ENCODE data around the gene PAPOLB. TPM values are rescaled to one million over a fixed set of nuclear protein-coding genes. Genes with fewer than 3 reads are reported as not detected.

The PAPOLB gene
- total RNA-seq, 2 experiments from 2014 or later = not detected

DNA sequence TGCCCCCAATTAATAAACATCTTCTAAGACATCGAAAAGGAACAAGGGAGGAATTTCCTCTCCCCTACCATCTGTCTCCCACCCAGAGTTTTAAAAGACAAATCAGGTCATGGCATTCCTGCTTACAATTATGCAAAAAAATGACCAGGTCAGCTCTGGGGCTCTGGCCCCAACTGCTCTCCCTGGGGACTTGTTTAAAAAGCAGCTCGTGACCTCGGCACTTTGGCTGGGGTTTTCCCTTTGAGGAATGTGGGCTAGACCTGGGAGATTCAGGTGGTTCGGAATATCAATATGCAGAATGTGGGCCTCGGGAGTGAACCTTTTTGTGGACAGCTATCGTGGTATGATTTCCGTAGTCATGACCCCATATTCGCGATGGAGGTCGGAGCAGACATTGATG lies 22.3 kb upstream of the PAPOLB start:
- H3K4me3 Mint-ChIP-seq = no peak overlapping the region
- H3K9me3 Mint-ChIP-seq = no peaks in the 10 kb centered on the region
- H3K4me1 Mint-ChIP-seq = peaks cover 4% of the 10 kb centered on the region
- H3K27me3 Mint-ChIP-seq = peaks cover 34% of the 10 kb centered on the region
- ATAC-seq (ENCODE audit: low read depth) (no peak), DNase-seq (no peak)
- H3K27ac Mint-ChIP-seq = no peak overlapping the region
- POLR2A ChIA-PET = interaction anchor here (1.3 kb wide), 1 partner anchor 109 kb away, joined by 4 read pairs; the partner anchor contains the start of gene AP5Z1
- no peaks in the 10 kb centered on the region for H3K36me3 Mint-ChIP-seq

DNA sequence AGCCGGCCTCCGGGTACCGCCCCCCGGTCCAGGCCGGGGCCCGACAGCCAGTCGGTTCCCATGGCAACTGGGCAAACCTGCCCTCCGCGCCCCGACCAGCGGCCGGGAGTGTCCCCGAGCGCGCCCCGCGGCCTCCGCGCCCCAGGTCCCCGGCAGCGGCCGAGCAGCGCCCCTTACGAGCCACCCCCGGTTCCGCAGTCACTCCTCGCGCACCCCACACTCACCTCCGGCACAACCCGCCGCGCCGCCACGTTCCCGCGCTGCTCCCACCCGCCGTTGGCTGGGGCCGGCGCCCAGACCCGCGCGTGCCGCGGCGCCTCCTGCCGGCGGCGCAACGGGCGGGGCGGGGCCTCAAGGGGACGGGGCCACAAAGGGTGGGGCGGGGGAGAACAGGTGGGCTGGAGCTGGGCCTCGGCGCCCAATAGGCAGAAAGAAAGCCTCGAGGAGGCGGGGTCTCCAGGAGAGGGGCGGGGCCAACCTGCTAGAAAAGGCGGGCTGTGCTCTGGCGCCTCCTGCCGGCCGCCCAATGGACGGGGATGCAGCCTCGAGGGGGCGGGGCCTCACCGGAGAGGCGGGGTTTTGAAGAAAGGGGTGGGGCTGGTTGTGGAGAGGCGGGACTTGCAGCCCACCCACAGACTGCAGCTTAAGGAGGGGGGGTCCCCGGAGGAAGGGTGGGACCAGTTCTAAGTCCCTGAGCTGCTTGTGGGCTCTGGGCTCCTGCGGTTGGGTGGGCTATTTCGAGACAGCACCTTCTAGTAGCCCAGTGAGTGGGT lies 21.7 kb upstream of the PAPOLB start, which contains the start of gene RADIL:
RADIL (minus strand) TSS at position 345 of the 773 bp plus-strand sequence. CDS start 5,577 bp downstream, outside the sequence.
- Mint-ChIP-seq H3K36me3 (no peaks in the 10 kb centered on the region), H3K27me3 (peaks cover 34% of the 10 kb centered on the region), H3K9me3 (no peaks in the 10 kb centered on the region), H3K4me3 (peak within 1 kb of the TSS; percentile 52), H3K4me1 (peaks cover 4% of the 10 kb centered on the region), H3K27ac (no peak within 1 kb of the TSS)
- POLR2A ChIA-PET = interaction anchor here (1.3 kb wide), 1 partner anchor 108 kb away, joined by 4 read pairs; the partner anchor contains the start of gene AP5Z1
- ATAC-seq (ENCODE audit: low read depth) (peak; percentile 96), DNase-seq (peak; percentile 95)

DNA sequence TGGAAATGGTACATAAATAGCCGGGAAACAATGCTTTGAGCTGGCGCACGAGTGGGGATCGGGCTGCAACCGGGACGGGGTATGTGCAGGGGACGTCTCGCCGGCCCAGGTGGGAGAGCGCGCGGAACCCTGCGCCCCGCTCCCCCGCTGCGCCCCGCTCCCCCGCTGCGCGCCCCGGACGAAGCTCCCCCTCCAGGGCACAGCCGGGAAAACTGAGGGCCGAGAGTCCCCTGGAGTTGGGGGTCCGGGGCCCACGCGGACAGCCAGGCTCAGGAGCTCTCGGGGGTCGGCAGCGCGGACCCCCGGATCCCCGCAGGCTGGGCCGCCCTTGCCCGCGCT lies 21.2 kb upstream of the PAPOLB start:
- H3K9me3 Mint-ChIP-seq = no peaks in the 10 kb centered on the region
- H3K36me3 Mint-ChIP-seq = no peaks in the 10 kb centered on the region
- POLR2A ChIA-PET = interaction anchor here (1.3 kb wide), 1 partner anchor 108 kb away, joined by 4 read pairs; the partner anchor contains the start of gene AP5Z1
- ATAC-seq (ENCODE audit: low read depth) = no peak
- H3K4me3 Mint-ChIP-seq = peak overlapping the region; percentile 52
- H3K27ac Mint-ChIP-seq = no peak overlapping the region
- DNase-seq = no peak
- peaks cover 4% of the 10 kb centered on the region for H3K4me1 Mint-ChIP-seq
- H3K27me3 Mint-ChIP-seq = peaks cover 34% of the 10 kb centered on the region

DNA sequence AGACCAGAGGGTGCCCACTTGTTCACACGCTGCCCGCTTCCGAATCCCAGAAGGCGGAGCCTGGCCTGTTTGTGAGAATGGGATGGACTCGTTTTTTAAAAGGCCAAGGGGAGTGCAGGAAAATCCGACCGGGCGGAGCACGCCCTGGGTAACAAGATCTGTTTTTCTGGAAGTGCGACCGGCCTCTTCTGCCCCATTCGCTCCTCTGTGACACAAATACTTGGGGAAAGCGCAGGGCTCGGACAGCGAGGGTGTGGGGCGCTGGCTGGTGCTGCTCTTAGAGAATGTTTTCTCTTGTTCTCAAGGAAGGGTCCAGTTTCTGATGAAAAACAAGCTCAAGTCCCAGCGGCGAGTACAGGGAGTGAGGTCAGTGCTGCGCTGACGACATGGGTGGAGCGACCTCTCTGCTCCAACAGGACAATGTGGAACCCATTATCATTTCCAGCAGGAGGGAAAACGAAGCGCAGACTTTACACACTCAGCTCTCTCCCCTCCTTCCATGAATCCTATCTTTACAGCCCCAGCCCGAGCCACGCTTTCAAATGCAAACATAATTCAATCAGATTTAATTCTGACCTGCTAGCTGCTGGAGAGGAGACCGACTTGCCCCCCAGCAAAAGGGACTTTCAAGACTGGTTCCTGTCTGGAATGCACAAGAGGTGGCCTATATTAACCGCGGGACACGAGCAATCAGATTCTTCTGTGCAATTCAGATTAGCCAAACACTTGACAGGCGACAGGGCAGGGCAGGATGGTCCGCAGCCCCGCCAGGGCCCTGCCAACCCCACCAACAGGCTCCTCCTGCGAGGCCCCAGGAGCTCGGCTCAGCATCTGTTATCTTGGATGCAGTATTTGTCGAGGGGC lies 20.6 kb upstream of the PAPOLB start:
- no peak overlapping the region for H3K27ac Mint-ChIP-seq
- no peaks in the 10 kb centered on the region for H3K9me3 Mint-ChIP-seq
- POLR2A ChIA-PET = interaction anchor here (1.3 kb wide), 1 partner anchor 107 kb away, joined by 4 read pairs; the partner anchor contains the start of gene AP5Z1
- ATAC-seq (ENCODE audit: low read depth) (no peak), DNase-seq (no peak)
- peaks cover 4% of the 10 kb centered on the region for H3K4me1 Mint-ChIP-seq
- peak overlapping the region; percentile 52 for H3K4me3 Mint-ChIP-seq
- no peaks in the 10 kb centered on the region for H3K36me3 Mint-ChIP-seq
- H3K27me3 Mint-ChIP-seq = peaks cover 34% of the 10 kb centered on the region

DNA sequence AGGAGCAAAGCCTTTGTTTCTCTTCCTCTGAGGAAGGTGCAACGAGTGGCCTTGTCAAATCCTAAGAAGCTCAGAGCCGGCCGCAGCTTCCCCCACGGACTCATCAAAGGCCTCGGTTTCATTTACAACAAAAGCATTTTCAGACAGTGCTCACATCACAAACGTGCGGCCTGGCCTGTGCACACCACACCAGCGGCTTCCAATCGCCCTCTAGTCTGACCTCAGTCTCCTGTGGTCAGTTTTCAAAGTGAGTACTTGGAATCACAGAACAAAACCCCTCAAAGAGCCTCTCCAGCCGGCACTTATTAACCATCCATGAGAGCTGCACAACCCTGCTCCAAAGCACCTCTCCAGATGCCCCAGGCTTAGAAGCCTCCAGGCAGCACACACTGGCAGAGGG lies 18.4 kb upstream of the PAPOLB start:
- H3K27me3 Mint-ChIP-seq = peaks cover 34% of the 10 kb centered on the region
- POLR2A ChIA-PET = no interaction called here
- no peak for ATAC-seq (ENCODE audit: low read depth)
- no peaks in the 10 kb centered on the region for H3K9me3 Mint-ChIP-seq
- H3K4me1 Mint-ChIP-seq = peaks cover 4% of the 10 kb centered on the region
- no peak overlapping the region for H3K4me3 Mint-ChIP-seq
- no peak for DNase-seq
- no peaks in the 10 kb centered on the region for H3K36me3 Mint-ChIP-seq
- H3K27ac Mint-ChIP-seq = no peak overlapping the region

DNA sequence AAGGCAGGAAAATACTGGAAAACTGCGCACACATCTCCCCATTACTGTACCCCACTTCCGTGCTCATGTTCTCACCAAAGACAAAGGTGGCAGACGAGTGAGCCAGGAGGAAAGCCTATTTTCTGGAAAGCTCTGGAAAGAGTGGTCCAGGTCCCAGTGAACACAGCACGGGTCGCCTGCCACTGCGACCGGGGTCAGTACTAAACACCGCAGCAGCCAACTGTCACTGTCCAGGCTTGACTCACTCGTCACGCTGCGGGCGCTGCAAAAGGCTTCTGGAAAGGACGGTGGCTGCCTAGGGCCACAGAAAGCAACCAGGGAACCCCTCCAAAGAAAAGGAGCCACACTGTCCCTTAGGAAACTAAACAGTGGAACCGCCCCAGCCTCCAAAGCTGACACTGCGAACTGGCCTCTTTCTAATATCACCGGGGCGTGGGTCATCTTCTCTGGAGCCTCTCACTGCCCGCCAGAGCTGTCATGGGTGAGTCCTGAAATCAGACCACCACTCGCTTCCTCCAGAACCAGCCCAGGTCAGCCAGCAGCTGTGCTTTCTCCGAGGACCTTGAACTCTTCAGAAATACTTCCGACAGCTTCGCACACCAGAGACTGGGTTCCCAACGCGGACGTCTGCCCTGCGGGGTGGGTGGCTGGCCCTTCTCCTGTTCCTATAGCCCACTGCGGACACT lies 17.7 kb upstream of the PAPOLB start:
- H3K4me1 Mint-ChIP-seq = peaks cover 4% of the 10 kb centered on the region

DNA sequence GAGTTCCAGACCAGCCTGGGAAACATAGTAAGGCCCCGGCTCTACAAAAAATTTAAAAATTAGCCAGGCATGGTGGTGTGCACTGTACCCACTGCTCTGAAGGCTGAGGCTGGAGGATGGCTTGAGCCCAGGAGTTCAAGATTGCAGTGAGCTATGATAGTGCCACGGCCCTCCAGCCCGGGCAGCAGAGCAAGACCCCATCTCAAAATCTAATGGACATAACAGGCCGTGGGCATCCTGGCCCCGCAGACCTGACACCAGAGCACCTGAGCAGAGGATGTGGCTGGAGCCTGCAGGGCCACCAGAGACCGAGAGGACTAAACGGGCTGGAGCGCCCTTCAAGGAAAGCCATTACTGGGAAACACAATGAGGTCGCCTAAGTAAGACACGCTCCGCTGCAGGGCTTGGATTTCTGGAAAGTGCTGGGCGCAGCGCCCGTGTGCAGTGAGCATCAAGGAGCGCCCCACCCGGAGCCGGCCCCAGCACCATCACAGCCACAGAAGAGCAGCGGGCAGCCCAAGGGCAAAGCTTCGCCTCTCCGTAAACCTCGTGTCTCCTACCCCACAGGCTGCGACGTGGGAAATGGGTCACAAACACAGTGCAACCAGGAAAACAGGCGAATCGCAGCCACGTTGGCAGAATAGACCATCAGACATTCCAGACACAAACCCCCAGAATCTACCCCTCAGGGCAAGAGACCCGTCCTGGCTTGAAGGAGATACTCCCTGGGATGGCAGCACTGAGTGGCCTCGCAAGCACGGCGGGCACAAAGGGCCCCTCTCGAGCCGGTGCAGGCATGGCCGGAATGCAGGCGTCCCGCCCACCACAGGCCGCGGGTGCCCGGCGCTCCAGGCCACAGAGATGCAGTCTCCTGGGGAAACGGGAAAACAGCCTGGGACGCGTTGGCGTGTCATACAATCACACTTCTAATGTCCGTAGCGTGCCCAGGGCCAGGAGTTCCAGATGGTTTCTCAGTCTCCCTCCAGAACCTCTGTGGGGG lies 16.8 kb upstream of the PAPOLB start:
- no peak overlapping the region for H3K27ac Mint-ChIP-seq
- no peak overlapping the region for H3K4me3 Mint-ChIP-seq
- peaks cover 28% of the 10 kb centered on the region for H3K27me3 Mint-ChIP-seq
- POLR2A ChIA-PET = no interaction called here
- no peak for DNase-seq
- peaks cover 4% of the 10 kb centered on the region for H3K4me1 Mint-ChIP-seq
- no peaks in the 10 kb centered on the region for H3K36me3 Mint-ChIP-seq
- no peak for ATAC-seq (ENCODE audit: low read depth)
- H3K9me3 Mint-ChIP-seq = no peaks in the 10 kb centered on the region

More for the DNA sequence above, 17.7 kb upstream of the PAPOLB start:
- Mint-ChIP-seq H3K27ac (no peak overlapping the region), H3K9me3 (no peaks in the 10 kb centered on the region), H3K36me3 (no peaks in the 10 kb centered on the region), H3K27me3 (peaks cover 34% of the 10 kb centered on the region), H3K4me3 (no peak overlapping the region)
- POLR2A ChIA-PET = no interaction called here
- ATAC-seq (ENCODE audit: low read depth) (no peak), DNase-seq (no peak)

DNA sequence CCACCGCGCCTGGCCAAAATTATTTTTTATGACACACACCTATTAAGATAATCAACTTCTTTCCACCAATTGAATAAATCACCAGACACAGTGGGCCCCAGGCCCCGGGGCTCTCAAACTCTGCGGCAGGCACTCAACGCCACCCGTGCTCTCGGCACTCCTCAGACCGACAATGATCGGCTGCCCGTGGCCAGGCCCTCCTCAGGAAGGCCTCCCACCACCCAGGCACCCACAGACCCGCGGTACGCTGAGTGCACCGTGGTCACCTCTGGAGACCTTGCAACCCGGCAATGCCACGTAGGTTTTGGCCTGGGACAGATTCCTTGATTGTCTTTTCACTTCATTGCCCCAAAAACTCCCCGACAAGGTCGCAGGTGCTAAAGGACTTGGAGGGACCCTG lies 14.8 kb upstream of the PAPOLB start:
- DNase-seq = no peak
- H3K36me3 Mint-ChIP-seq = no peaks in the 10 kb centered on the region
- H3K4me1 Mint-ChIP-seq = peaks cover 3% of the 10 kb centered on the region
- H3K9me3 Mint-ChIP-seq = no peaks in the 10 kb centered on the region
- no peak overlapping the region for H3K27ac Mint-ChIP-seq
- H3K27me3 Mint-ChIP-seq = peaks cover 20% of the 10 kb centered on the region
- no peak overlapping the region for H3K4me3 Mint-ChIP-seq
- no peak for ATAC-seq (ENCODE audit: low read depth)
- POLR2A ChIA-PET = no interaction called here

DNA sequence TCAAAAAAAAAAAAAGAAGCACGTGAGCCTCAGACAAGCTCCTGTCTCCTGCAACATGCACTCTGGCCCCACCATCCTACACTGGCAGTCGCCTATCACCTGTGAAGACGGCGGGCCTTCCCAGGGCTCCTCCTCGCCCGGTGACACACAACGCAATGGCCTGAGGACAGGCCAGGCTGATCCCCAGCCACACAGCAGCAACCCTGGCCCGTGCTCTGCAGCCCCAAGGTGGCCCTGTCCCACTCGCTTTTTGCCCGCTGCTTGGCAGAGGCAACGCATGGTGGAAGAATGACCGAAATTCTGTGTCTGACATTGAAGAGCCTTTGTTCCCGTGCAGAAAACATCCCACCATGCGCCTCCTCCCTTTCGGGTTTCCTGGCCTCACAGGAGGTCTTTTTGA lies 13.6 kb upstream of the PAPOLB start:
- Mint-ChIP-seq H3K36me3 (no peaks in the 10 kb centered on the region), H3K27ac (no peak overlapping the region), H3K27me3 (peaks cover 13% of the 10 kb centered on the region), H3K4me1 (peaks cover 10% of the 10 kb centered on the region), H3K4me3 (no peak overlapping the region), H3K9me3 (no peaks in the 10 kb centered on the region)
- ATAC-seq (ENCODE audit: low read depth) = no peak
- DNase-seq = no peak
- POLR2A ChIA-PET = no interaction called here

DNA sequence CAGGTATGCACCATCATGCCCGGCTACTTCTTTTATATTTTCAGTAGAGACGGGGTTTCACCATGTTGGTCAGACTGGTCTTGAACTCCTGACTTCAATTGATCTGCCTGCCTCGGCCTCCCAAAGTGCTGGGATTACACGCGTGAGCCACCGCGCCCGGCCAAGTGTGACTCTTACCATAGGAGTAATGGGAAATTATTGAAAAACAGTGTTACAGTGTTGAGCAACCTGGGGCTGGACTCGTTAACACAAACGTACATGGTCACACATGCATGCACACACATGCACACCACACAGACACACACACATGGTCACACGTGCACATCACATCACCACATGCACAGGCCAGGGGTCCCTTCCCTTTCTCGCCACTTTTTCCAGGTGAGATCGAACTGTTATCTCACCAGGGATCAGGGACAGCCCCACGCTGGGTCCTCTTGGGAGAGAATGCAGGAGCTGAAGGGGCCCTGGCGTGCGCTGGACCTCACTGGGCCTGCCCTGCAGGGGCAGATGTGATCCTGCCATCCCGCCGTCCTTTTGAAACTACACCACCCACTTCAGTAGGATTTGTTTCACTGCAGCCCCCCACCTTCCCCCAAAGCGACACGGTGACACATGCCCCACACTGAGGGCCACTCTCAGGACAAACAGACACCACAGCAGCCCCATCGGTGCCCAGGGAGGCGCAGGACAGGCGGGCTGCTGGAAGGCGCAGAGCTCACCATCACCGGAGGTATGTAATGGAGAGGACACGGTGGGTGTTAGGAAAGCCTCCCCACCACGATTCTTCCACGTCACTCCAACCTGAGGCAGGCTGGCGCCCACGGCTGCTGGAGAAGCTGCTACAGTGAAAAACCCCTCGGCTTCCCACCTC lies 11.5 kb upstream of the PAPOLB start:
- H3K9me3 Mint-ChIP-seq = no peaks in the 10 kb centered on the region
- H3K4me3 Mint-ChIP-seq = no peak overlapping the region
- no peak overlapping the region for H3K27ac Mint-ChIP-seq
- DNase-seq (no peak), ATAC-seq (ENCODE audit: low read depth) (no peak)
- no peaks in the 10 kb centered on the region for H3K36me3 Mint-ChIP-seq
- H3K4me1 Mint-ChIP-seq = peaks cover 14% of the 10 kb centered on the region
- POLR2A ChIA-PET = no interaction called here
- peaks cover 18% of the 10 kb centered on the region for H3K27me3 Mint-ChIP-seq

DNA sequence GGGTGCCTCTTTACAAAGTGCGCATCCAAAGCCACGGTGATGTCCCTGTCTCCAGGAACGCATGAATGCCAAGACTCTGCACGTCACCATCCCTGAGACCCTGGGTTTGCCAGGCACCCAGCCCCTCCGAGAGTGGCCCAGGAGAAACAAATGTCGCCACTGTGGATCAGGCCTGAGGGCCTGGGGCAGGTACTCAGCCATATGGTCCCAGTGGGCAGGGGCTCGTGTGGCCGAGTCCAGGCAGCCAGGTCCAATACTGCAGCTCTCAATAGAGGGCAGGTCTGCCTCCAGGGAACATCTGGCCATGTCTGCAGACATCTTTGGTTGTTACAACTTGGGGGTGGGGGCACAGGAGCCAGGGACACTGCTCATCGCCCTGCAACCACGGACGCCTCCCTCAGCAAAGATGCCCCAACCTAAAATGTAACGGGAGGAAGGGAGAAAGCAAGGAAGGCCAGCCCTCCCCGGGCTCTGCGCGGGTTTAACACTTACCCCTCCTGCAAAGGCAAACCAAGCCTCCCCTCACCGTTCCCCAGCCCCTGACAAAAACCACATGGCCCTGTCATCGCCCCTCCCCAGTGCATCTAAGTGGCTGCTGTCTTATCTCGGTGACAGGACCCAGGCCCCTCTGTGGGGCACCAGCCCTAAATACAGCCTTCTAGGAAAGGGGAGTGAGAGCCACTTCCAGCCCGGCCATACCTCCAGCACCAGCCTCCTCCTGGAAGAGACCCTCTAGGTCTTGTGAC lies 10.3 kb upstream of the PAPOLB start:
- ATAC-seq (ENCODE audit: low read depth) = no peak
- Mint-ChIP-seq H3K9me3 (no peaks in the 10 kb centered on the region), H3K36me3 (no peaks in the 10 kb centered on the region), H3K27ac (no peak overlapping the region), H3K4me3 (no peak overlapping the region), H3K27me3 (peaks cover 18% of the 10 kb centered on the region), H3K4me1 (peaks cover 14% of the 10 kb centered on the region)
- POLR2A ChIA-PET = no interaction called here
- DNase-seq = no peak

Measured in activated naive CD8-positive, alpha-beta T cell treated with anti-CD3 and anti-CD28 coated beads, Interleukin-2, amount 10 ng/mL, durations not matched to agents 7 days and 5 days (primary cell).